Effector memory CD8-positive, alpha-beta T cell (primary cell): ENCODE data around the gene PHF1.
A peak's percentile ranks its signal among the peaks of the same experiment; 100 is the strongest.

Experiments used
- ATAC-seq: fragments of 150-1000 bp; cut with Tn5 transposase; replicated peaks from 2 replicates; pipeline ENCODE4 v1.10.0; 2021; ENCODE audit warnings: mild to moderate bottlenecking, moderate library complexity
- DNase-seq, 3 experiments: peaks; one replicate each; pipeline ENCODE4 v3.0.0; 2021
- H3K27ac Mint-ChIP-seq, 2 donors: one replicate each; pipeline ENCODE4 v1.8.0; 2022; ENCODE audit warnings: mild to moderate bottlenecking in 2 of 2, mixed read lengths in 2 of 2, moderate library complexity in 2 of 2
- H3K27me3 Mint-ChIP-seq, 2 donors: one replicate each; pipeline ENCODE4 v1.8.0; 2022; ENCODE audit warnings: mixed read lengths in 2 of 2
- H3K36me3 Mint-ChIP-seq: one replicate; pipeline ENCODE4 v1.8.0; 2022; ENCODE audit warnings: mild to moderate bottlenecking, moderate library complexity, mixed read lengths; ENCODE audit not compliant: insufficient read depth
- H3K4me1 Mint-ChIP-seq, 2 donors: one replicate each; pipeline ENCODE4 v1.8.0; 2022; ENCODE audit warnings: low read depth in 2 of 2, mixed read lengths in 2 of 2
- H3K4me3 Mint-ChIP-seq, 2 donors: one replicate each; pipeline ENCODE4 v1.8.0; 2022; ENCODE audit warnings: mild to moderate bottlenecking in 2 of 2, mixed read lengths in 2 of 2, moderate library complexity in 2 of 2
- H3K9me3 Mint-ChIP-seq, 2 donors: one replicate each; pipeline ENCODE4 v1.8.0; 2022; ENCODE audit warnings: mixed read lengths in 2 of 2

PHF1 gene

DNA sequence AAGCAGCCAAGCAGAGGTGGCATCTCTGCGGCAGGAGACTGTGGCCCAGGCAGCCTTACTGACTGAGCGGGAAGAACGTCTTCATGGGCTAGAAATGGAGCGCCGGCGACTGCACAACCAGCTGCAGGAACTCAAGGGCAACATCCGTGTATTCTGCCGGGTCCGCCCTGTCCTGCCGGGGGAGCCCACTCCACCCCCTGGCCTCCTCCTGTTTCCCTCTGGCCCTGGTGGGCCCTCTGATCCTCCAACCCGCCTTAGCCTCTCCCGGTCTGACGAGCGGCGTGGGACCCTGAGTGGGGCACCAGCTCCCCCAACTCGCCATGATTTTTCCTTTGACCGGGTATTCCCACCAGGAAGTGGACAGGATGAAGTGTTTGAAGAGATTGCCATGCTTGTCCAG lies 5.9 kb upstream of the PHF1 start:
- no peaks in the 10 kb centered on the region for H3K9me3 Mint-ChIP-seq
- H3K27ac Mint-ChIP-seq: peak overlapping the region in 1 of 2 donors; percentile 38
- DNase-seq: no peak
- H3K36me3 Mint-ChIP-seq: peaks cover 2% of the 10 kb centered on the region
- H3K4me3 Mint-ChIP-seq: no peak overlapping the region
- H3K27me3 Mint-ChIP-seq: no peaks in the 10 kb centered on the region
- peaks cover 13 to 29% of the 10 kb centered on the region in 2 donors for H3K4me1 Mint-ChIP-seq
- ATAC-seq: no peak

- H3K27ac Mint-ChIP-seq: peak overlapping the region; percentile 38 to 64
- H3K9me3 Mint-ChIP-seq: no peaks in the 10 kb centered on the region
- H3K36me3 Mint-ChIP-seq: peaks cover 8% of the 10 kb centered on the region
- peak overlapping the region; percentile 57 to 59 for H3K4me3 Mint-ChIP-seq
- DNase-seq (no peak), ATAC-seq (no peak)
- no peaks in the 10 kb centered on the region for H3K27me3 Mint-ChIP-seq
- peaks cover 16 to 31% of the 10 kb centered on the region in 2 donors for H3K4me1 Mint-ChIP-seq
Measured at GRCh38 chr6:33405386-33405940, 5.4 kb upstream of the PHF1 start.

GRCh38 chr6:33406126-33406525 lies 4.7 kb upstream of the PHF1 start:
- no peaks in the 10 kb centered on the region for H3K9me3 Mint-ChIP-seq
- peaks cover 16 to 31% of the 10 kb centered on the region in 2 donors for H3K4me1 Mint-ChIP-seq
- ATAC-seq: no peak
- peak overlapping the region; percentile 38 to 64 for H3K27ac Mint-ChIP-seq
- H3K27me3 Mint-ChIP-seq: no peaks in the 10 kb centered on the region
- H3K4me3 Mint-ChIP-seq: no peak overlapping the region
- peaks cover 12% of the 10 kb centered on the region for H3K36me3 Mint-ChIP-seq
- DNase-seq: no peak

DNA sequence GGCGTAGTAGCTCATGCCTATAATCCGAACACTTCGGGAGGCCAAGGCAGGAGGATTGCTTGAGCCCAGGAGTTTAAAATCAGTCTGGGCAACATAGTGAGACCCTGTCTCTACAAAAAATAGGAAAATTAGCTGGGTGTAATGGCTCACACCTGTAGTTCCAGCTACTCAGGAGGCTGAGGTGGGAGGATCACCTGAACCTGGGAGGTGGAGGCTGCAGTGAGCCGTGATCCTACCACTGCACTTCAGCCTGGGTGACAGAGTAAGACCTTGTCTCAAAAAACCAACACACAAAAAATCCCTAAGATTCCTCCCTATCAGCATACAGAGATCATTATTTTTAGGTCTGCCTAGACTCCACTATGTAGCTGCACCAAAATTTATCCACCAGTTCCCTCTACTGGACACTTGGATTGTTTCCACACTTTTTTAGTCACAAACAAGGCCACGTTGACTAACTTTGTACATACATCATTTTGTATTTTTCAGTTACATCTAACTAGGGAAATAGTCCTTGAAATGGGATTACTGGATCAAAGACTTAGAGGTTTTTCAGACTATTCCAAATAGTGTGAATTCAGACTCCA lies 3.6 kb upstream of the PHF1 start:
- Mint-ChIP-seq H3K9me3 (no peaks in the 10 kb centered on the region), H3K27ac (no peak overlapping the region), H3K4me1 (peaks cover 23 to 37% of the 10 kb centered on the region in 2 donors), H3K27me3 (no peaks in the 10 kb centered on the region), H3K36me3 (peaks cover 21% of the 10 kb centered on the region), H3K4me3 (no peak overlapping the region)
- ATAC-seq (no peak), DNase-seq (no peak)

DNA sequence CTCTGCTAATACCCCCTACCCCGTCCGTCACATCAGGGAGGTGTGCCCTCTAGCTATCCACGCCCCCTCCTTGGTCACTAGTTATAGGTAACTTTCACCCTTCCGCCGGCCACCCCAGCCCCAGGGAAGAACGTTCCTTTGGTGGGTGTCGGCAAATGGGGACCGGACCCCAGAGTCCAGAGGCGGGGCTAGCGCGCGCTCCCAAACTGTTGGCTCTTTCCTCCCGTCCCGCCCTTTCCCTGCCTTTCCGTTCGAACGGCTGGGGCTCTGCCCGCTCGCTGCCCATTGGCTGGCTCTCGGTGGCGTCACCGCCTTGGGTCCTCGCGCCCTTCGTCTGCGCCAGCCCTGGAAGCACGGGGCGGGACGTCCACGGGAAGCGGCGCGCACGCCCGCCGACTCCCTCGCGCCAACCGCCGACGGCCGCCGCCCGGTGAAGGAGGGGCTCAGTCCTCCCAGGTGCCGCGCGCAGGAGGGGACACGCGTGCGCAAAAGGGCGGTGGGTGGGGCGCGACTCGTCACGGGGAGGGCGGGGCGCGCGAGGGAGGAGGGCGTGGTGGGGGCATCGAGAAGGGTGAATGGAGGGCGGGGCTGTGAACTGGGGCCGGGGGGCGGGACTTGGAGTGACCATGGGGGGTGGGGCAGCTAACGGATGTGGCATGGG lies 634 bp upstream of the PHF1 start:
- Mint-ChIP-seq H3K27ac (peak overlapping the region; percentile 97 to 100), H3K36me3 (peaks cover 51% of the 10 kb centered on the region), H3K27me3 (no peaks in the 10 kb centered on the region), H3K4me3 (peak overlapping the region; percentile 85 to 89), H3K9me3 (no peaks in the 10 kb centered on the region), H3K4me1 (peaks cover 45 to 55% of the 10 kb centered on the region in 2 donors)
- ATAC-seq (peak; percentile 74), DNase-seq (peak; percentile 92 to 96 (median 95))

GRCh38 chr6:33411632-33412005 lies 805 bp downstream of the PHF1 start:
- DNase-seq: no peak
- no peaks in the 10 kb centered on the region for H3K9me3 Mint-ChIP-seq
- peak overlapping the region; percentile 97 to 100 for H3K27ac Mint-ChIP-seq

DNA sequence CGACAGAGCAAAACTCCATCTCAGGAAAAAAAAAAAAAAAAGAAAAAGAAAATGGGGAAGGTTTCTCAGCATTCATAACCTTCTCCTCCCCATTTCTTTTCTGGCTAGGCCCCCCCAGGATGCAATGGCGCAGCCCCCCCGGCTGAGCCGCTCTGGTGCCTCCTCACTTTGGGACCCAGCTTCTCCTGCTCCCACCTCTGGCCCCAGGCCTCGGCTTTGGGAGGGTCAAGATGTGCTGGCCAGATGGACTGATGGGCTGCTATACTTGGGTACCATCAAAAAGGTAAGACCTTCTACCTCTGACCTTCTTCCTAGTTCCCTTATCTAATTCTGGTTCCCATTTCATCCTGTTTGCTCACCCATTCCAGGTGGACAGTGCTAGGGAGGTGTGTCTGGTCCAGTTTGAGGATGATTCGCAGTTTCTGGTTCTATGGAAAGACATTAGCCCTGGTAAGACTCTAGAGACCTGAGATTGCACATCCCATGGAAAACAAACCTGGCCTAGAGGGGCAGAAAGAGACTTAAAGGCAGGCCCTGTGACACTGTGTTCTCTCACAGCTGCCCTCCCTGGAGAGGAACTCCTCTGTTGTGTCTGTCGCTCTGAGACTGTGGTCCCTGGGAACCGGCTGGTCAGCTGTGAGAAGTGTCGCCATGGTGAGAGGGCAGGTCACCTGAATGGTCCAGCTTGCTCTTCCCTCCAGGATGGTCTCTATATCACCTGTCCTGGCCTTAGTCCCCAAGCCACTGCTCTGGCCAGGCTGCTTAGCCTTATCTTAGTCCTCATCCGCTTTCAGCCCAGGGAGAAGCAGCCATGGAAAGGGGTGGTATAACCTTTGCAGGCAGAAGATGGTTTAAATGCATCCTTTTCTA lies 1.6 kb downstream of the PHF1 start:
- Mint-ChIP-seq H3K36me3 (peaks cover 73% of the 10 kb centered on the region), H3K4me3 (peak overlapping the region; percentile 85 to 89), H3K4me1 (peaks cover 59 to 67% of the 10 kb centered on the region in 2 donors), H3K9me3 (no peaks in the 10 kb centered on the region), H3K27ac (peak overlapping the region; percentile 97 to 100), H3K27me3 (no peaks in the 10 kb centered on the region)
- no peak for ATAC-seq
- DNase-seq: no peak

More at GRCh38 chr6:33411632-33412005, 805 bp downstream of the PHF1 start:
- ATAC-seq: no peak
- H3K4me3 Mint-ChIP-seq: peak overlapping the region; percentile 85 to 89
- peaks cover 52 to 59% of the 10 kb centered on the region in 2 donors for H3K4me1 Mint-ChIP-seq
- H3K27me3 Mint-ChIP-seq: no peaks in the 10 kb centered on the region
- peaks cover 65% of the 10 kb centered on the region for H3K36me3 Mint-ChIP-seq

- Mint-ChIP-seq H3K27me3 (no peaks in the 10 kb centered on the region), H3K27ac (peak overlapping the region; percentile 65 to 100), H3K9me3 (no peaks in the 10 kb centered on the region), H3K36me3 (peaks cover 82% of the 10 kb centered on the region), H3K4me1 (peaks cover 66 to 74% of the 10 kb centered on the region in 2 donors), H3K4me3 (peak overlapping the region; percentile 85 to 97)
- no peak for ATAC-seq
- no peak for DNase-seq
Measured at GRCh38 chr6:33413241-33414120, 2.7 kb downstream of the PHF1 start.

DNA sequence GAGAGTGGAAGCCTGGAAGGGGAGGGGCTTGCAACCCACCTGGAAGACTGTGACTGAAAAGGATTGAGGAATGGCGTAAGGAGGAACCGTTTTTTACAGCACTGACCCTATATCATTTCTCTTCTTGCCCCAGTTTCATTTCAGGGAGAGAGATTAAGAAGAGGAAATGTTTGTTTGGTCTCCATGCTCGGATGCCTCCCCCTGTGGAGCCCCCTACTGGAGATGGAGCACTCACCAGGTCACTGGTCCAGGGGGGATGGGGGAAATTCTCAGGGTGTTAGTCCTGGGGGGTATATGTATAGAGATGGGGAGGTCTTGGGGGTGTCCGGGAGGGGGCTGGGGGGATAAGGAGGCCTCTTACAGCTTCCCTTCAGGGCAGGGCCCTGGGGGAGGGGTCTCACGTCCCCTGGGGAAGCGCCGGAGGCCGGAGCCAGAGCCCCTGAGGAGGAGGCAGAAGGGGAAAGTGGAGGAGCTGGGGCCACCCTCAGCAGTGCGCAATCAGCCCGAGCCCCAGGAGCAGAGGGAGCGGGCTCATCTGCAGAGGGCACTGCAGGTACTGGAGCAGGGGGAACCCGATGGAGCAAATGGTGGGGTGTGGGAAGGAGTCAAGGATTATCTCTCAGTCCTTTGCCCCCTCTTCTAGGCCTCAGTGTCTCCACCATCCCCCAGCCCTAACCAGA lies 3.9 kb downstream of the PHF1 start:
- no peak for ATAC-seq
- DNase-seq: no peak
- Mint-ChIP-seq H3K36me3 (peaks cover 89% of the 10 kb centered on the region), H3K27ac (peak overlapping the region in 1 of 2 donors; percentile 100), H3K27me3 (no peaks in the 10 kb centered on the region), H3K4me3 (peak overlapping the region; percentile 31 to 97), H3K4me1 (peaks cover 71 to 74% of the 10 kb centered on the region in 2 donors), H3K9me3 (no peaks in the 10 kb centered on the region)

GRCh38 chr6:33415831-33416230 lies 5.0 kb downstream of the PHF1 start:
- no peaks in the 10 kb centered on the region for H3K27me3 Mint-ChIP-seq
- H3K9me3 Mint-ChIP-seq: no peaks in the 10 kb centered on the region
- peaks cover 78% of the 10 kb centered on the region for H3K36me3 Mint-ChIP-seq
- ATAC-seq (no peak), DNase-seq (no peak)
- H3K4me1 Mint-ChIP-seq: peaks cover 68 to 71% of the 10 kb centered on the region in 2 donors
- H3K27ac Mint-ChIP-seq: peak overlapping the region; percentile 22 to 100
- peak overlapping the region; percentile 94 to 97 for H3K4me3 Mint-ChIP-seq

DNA sequence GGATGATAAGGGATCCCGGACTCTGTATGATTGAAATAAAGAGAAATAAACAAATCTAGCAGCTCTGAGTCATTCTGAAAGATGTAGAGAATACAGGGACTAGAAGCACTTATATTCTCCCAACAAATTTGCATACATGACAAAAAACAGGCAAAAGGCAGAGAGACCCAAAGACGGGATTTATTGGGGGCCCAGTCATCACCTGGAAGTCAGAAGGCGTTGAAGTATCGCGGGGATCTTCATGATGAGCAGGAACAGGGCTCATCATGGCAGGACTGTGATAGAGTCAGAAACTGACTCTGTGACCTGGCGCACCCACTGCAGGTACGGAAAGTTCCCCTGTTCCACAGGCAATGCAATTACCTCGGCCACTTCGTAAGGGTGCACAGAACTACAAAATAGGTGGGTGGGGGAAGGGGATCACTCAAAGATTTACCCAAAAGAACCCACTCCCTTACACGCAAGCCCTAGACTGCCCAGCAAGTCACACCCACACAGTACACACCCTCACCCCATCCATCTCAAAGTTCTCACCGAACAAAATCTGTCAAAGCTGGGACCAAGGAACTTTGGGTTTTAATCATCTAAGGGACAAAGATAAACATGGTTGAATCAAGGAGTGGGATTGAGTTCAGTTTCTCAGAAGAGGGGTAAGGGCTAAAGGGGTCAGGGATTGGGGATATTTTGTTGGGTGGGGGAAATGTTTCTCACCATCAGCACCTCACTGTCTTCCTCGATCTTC lies 5.7 kb downstream of the PHF1 start:
- DNase-seq (no peak), ATAC-seq (no peak)
- peak overlapping the region; percentile 98 to 100 for H3K27ac Mint-ChIP-seq
- peaks cover 73% of the 10 kb centered on the region for H3K36me3 Mint-ChIP-seq
- H3K4me1 Mint-ChIP-seq: peaks cover 67% of the 10 kb centered on the region in 2 donors
- H3K4me3 Mint-ChIP-seq: peak overlapping the region; percentile 94 to 97
- no peaks in the 10 kb centered on the region for H3K27me3 Mint-ChIP-seq
- no peaks in the 10 kb centered on the region for H3K9me3 Mint-ChIP-seq
